GM19463 (cell line): ENCODE data around the gene GRIP1.

Experiments
- ATAC-seq: cut with Tn5 transposase; IDR thresholded peaks from one replicate; pipeline ENCODE4 v1.9.1; 2021; ENCODE audit warnings: mild to moderate bottlenecking, moderate library complexity; ENCODE audit not compliant: unreplicated experiment

Gene GRIP1

GRCh38 chr12:66653796-66654195, 25.1 kb downstream of the GRIP1 start:
- no peak for ATAC-seq

- no peak for ATAC-seq
Measured at GRCh38 chr12:66648033-66648735, 30.7 kb downstream of the GRIP1 start.

- ATAC-seq, result no peak
Measured at GRCh38 chr12:66647034-66647691, 31.7 kb downstream of the GRIP1 start.

GRCh38 chr12:66644151-66644550, 34.7 kb downstream of the GRIP1 start:
- no peak for ATAC-seq

GRCh38 chr12:66640691-66641460, 38.0 kb downstream of the GRIP1 start:
- no peak for ATAC-seq

- ATAC-seq, result no peak
Measured at GRCh38 chr12:66638666-66639065, 40.2 kb downstream of the GRIP1 start.

GRCh38 chr12:66637699-66638301, 41.1 kb downstream of the GRIP1 start:
- no peak for ATAC-seq

GRCh38 chr12:66636771-66637170, 42.1 kb downstream of the GRIP1 start:
- ATAC-seq, result no peak

GRCh38 chr12:66633676-66634075, 45.2 kb downstream of the GRIP1 start:
- no peak for ATAC-seq

- no peak for ATAC-seq
Measured at GRCh38 chr12:66629138-66629870, 49.6 kb downstream of the GRIP1 start.

GRCh38 chr12:66627988-66628317, 50.9 kb downstream of the GRIP1 start:
- no peak for ATAC-seq

GRCh38 chr12:66627270-66627987, 51.4 kb downstream of the GRIP1 start:
- ATAC-seq, result no peak

- no peak for ATAC-seq
Measured at GRCh38 chr12:66624806-66625205, 54.1 kb downstream of the GRIP1 start.

GRCh38 chr12:66623455-66623854, 55.4 kb downstream of the GRIP1 start:
- ATAC-seq, result no peak

- no peak for ATAC-seq
Measured at GRCh38 chr12:66620688-66621087, 58.2 kb downstream of the GRIP1 start.

- ATAC-seq, result no peak
Measured at GRCh38 chr12:66620026-66620425, 58.9 kb downstream of the GRIP1 start.

GRCh38 chr12:66617991-66618390, 60.9 kb downstream of the GRIP1 start:
- ATAC-seq, result no peak

- ATAC-seq, result no peak
Measured at GRCh38 chr12:66612090-66612775, 66.6 kb downstream of the GRIP1 start.

- no peak for ATAC-seq
Measured at GRCh38 chr12:66607147-66607546, 71.7 kb downstream of the GRIP1 start.

- no peak for ATAC-seq
Measured at GRCh38 chr12:66605293-66605692, 73.6 kb downstream of the GRIP1 start.
